WI38 (cell line): ENCODE measurements around the gene POLR1G.

ENCODE experiments used
- H3K4me3 ChIP-seq: 2 replicates; pipeline ENCODE4 v1.5.1; 2011; ENCODE audit warnings: low read depth, mild to moderate bottlenecking, control low read depth, low read length
- CTCF ChIP-seq: IDR thresholded peaks from 2 replicates; pipeline ENCODE4 v1.5.1; 2012; ENCODE audit warnings: low read depth, mild to moderate bottlenecking, control low read depth, low read length

The POLR1G gene

GRCh38 chr19:45402298-45403061, 4.0 kb upstream of the POLR1G start:
- H3K4me3 ChIP-seq = no peak overlapping the region
- TF ChIP-seq CTCF = peak; percentile 27; the same call in 1 of the 2 replicates

- H3K4me3 ChIP-seq = no peak overlapping the region
- no peak for TF ChIP-seq CTCF
Measured at GRCh38 chr19:45403272-45403671, 3.2 kb upstream of the POLR1G start.

GRCh38 chr19:45403781-45404556, 2.5 kb upstream of the POLR1G start:
- peak; percentile 39; the same call in 1 of the 2 replicates for TF ChIP-seq CTCF

GRCh38 chr19:45404557-45405434, 1.6 kb upstream of the POLR1G start, which contains the start of gene PPP1R13L:
Gene PPP1R13L (minus strand): TSS chr19:45405069. CDS start chr19:45398318, 6,751 bp downstream.
- peak within 1 kb of the TSS; percentile 85 for H3K4me3 ChIP-seq
- no peak for TF ChIP-seq CTCF

More at GRCh38 chr19:45403781-45404556, 2.5 kb upstream of the POLR1G start:
- peak overlapping the region; percentile 85 for H3K4me3 ChIP-seq

GRCh38 chr19:45405435-45406225, 814 bp upstream of the POLR1G start:
- no peak for TF ChIP-seq CTCF
- peak overlapping the region; percentile 85 for H3K4me3 ChIP-seq

- peak overlapping the region; percentile 85 for H3K4me3 ChIP-seq
- TF ChIP-seq CTCF = no peak
Measured at GRCh38 chr19:45407091-45407375, 589 bp downstream of the POLR1G start.

GRCh38 chr19:45407585-45407984, 1.1 kb downstream of the POLR1G start:
- H3K4me3 ChIP-seq = peak overlapping the region; percentile 85
